Liver (tissue), 9 donors: ENCODE measurements around the gene MAN2A1. TPM values are rescaled to one million over a fixed set of nuclear protein-coding genes. Genes with fewer than 3 reads are reported as not detected.

Experiments used
- DNase-seq: peaks from one replicate; pipeline ENCODE4 v3.0.0-alpha.2; 2017; ENCODE audit warnings: low spot score
- H3K27ac ChIP-seq, 2 donors: one replicate each; pipeline ENCODE4 v1.7.0; 2013; ENCODE audit warnings: inconsistent platforms in 2 of 2, low read length in 2 of 2, control low read depth in 1 of 2, low read depth in 1 of 2, mild to moderate bottlenecking in 1 of 2
- H3K27me3 ChIP-seq, 4 donors: one replicate each; pipeline versions ENCODE4 v1.6.1 to v1.7.0; 2013; ENCODE audit warnings: low read length in 3 of 4, inconsistent platforms in 1 of 4, mild to moderate bottlenecking in 1 of 4, moderate library complexity in 1 of 4; ENCODE audit not compliant: control insufficient read depth in 4 of 4, insufficient read depth in 4 of 4
- H3K36me3 ChIP-seq, 4 donors: one replicate each; pipeline versions ENCODE4 v1.6.1 to v1.7.0; 2013; ENCODE audit warnings: low read length in 3 of 4, mild to moderate bottlenecking in 3 of 4, low read depth in 1 of 4, moderate library complexity in 1 of 4; ENCODE audit not compliant: control insufficient read depth in 4 of 4, insufficient read depth in 3 of 4
- H3K4me1 ChIP-seq, 4 donors: one replicate each; pipeline versions ENCODE4 v1.6.1 to v1.7.0; 2013; ENCODE audit warnings: low read length in 3 of 4, mild to moderate bottlenecking in 3 of 4, moderate library complexity in 1 of 4; ENCODE audit not compliant: control insufficient read depth in 4 of 4, insufficient read depth in 4 of 4
- H3K4me3 ChIP-seq, 3 donors: one replicate each; pipeline versions ENCODE4 v1.6.1 to v1.7.0; 2013; ENCODE audit warnings: low read length in 3 of 3, control low read depth in 1 of 3, low read depth in 1 of 3, mild to moderate bottlenecking in 1 of 3
- H3K9ac ChIP-seq, 2 donors: one replicate each; pipeline ENCODE4 v1.7.0; 2013; ENCODE audit warnings: low read length in 2 of 2, mild to moderate bottlenecking in 2 of 2, moderate library complexity in 2 of 2, control low read depth in 1 of 2, low read depth in 1 of 2
- H3K9me3 ChIP-seq, 4 donors: one replicate each; pipeline versions ENCODE4 v1.6.1 to v1.7.0; 2013; ENCODE audit warnings: low read length in 3 of 4; ENCODE audit not compliant: control insufficient read depth in 4 of 4
- EGR1 ChIP-seq, 2 donors: IDR thresholded peaks; 2 replicates each; pipeline ENCODE4 v1.6.1; 2016 to 2018; ENCODE audit warnings: antibody characterized with exemption in 2 of 2, low read depth in 2 of 2
- FOXA1 ChIP-seq: IDR thresholded peaks from 2 replicates; pipeline ENCODE4 v1.6.1; 2016; ENCODE audit warnings: antibody characterized with exemption
- GABPA ChIP-seq, 2 donors: IDR thresholded peaks in 1 of 2; conservative IDR thresholded peaks in 1 of 2; 2 replicates each; pipeline ENCODE4 v1.6.1; 2016; ENCODE audit warnings: antibody characterized with exemption in 2 of 2, mild to moderate bottlenecking in 1 of 2, moderate library complexity in 1 of 2
- HNF4A ChIP-seq, 2 donors: conservative IDR thresholded peaks; 2 replicates each; pipeline ENCODE4 v1.6.1; 2016; ENCODE audit warnings: antibody characterized with exemption in 2 of 2, mild to moderate bottlenecking in 2 of 2
- HNF4G ChIP-seq: IDR thresholded peaks from 2 replicates; pipeline ENCODE4 v1.6.1; 2016; ENCODE audit warnings: antibody characterized with exemption
- NR2F2 ChIP-seq: IDR thresholded peaks from 2 replicates; pipeline ENCODE4 v1.6.1; 2016; ENCODE audit warnings: antibody characterized with exemption
- RAD21 ChIP-seq, 2 donors: IDR thresholded peaks; 2 replicates each; pipeline ENCODE4 v1.6.1; 2016; ENCODE audit warnings: antibody characterized with exemption in 2 of 2, mild to moderate bottlenecking in 2 of 2
- SP1 ChIP-seq: IDR thresholded peaks from 2 replicates; pipeline ENCODE4 v1.6.1; 2018; ENCODE audit warnings: antibody characterized with exemption, mild to moderate bottlenecking
- TAF1 ChIP-seq: conservative IDR thresholded peaks from 2 replicates; pipeline ENCODE4 v1.6.1; 2016; ENCODE audit warnings: antibody characterized with exemption, mild to moderate bottlenecking
- YY1 ChIP-seq: IDR thresholded peaks from 2 replicates; pipeline ENCODE4 v1.6.1; 2016; ENCODE audit warnings: antibody characterized with exemption, mild to moderate bottlenecking
- WGBS: extraction: QIAGEN DNeasy Blood & Tissue Kit; methylation state at CpG from one replicate; pipeline ENCODE4 v1.1.7; 2013; 5-methylcytosine and 5-hydroxymethylcytosine counted together
- polyA plus RNA-seq, 2 donors: library from polyadenylated mRNA; stranded (reverse) in 1 of 2; unstranded in 1 of 2; fragments of 200-250 nt in 1 of 2; fragments of >200 nt in 1 of 2; fragmentation: Nextera tagmentation in 1 of 2; extraction: Ambion mirVana in 1 of 2; gene quantifications; one replicate each; pipeline versions ENCODE4 v1.2.1 to v1.2.3, GENCODE V29; 2013 to 2015
- total RNA-seq, 2 donors: library from RNA; depleted of rRNA; stranded (reverse); fragments of >200 nt; gene quantifications; one replicate each; pipeline ENCODE4 v1.2.3, GENCODE V29; 2014
- TF ChIP-seq, protein P1 (sequence below): IDR thresholded peaks from 2 replicates; pipeline ENCODE4 v1.6.1; 2016; ENCODE audit warnings: antibody characterized with exemption
- TF ChIP-seq, protein P2 (sequence below): IDR thresholded peaks from 2 replicates; pipeline ENCODE4 v1.6.1; 2016; ENCODE audit warnings: antibody characterized with exemption
- TF ChIP-seq, protein P3 (sequence below): IDR thresholded peaks from 2 replicates; pipeline ENCODE4 v1.6.1; 2016; ENCODE audit warnings: antibody characterized with exemption
- donor health status: healthy.
- donor health status: healthy.
- donor health status: healthy.
- donor health status: healthy.
- donor health status: healthy.

MAN2A1 gene
- total and polyA plus RNA-seq, 4 donors: 21.4 to 82.8 (median 47.3) TPM

DNA sequence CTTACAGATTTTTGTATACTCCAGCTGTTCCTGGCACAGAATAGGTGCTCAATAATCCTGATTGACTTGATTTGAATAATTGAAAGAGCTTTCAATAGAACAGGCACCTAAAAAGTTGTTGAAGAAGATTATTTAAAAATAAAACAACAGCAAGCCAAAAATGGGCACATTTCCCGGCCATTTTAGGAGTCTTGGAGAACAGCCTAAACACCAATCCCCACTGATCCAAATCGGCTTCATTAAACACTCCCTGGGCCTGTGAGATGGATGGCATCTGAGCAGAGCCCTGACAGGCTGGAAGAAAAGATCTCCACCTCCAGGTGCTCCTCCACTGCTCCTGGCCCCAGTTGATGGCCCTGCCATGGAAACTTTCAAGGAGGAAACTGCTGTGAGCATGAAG is 213.3 kb downstream of the MAN2A1 start (continued):
- TF ChIP-seq FOXA1 (no peak), HNF4A (conservative IDR thresholded peaks at IDR 0.05) (no peak), SP1 (no peak), YY1 (no peak), RAD21 (IDR thresholded peaks at IDR 0.05) (no peak), EGR1 (IDR thresholded peaks at IDR 0.05; ENCODE audit: low read depth in 2 of 2) (no peak)
- TF ChIP-seq, protein P1, sequence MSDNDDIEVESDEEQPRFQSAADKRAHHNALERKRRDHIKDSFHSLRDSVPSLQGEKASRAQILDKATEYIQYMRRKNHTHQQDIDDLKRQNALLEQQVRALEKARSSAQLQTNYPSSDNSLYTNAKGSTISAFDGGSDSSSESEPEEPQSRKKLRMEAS: no peak
- TF ChIP-seq, protein P2, sequence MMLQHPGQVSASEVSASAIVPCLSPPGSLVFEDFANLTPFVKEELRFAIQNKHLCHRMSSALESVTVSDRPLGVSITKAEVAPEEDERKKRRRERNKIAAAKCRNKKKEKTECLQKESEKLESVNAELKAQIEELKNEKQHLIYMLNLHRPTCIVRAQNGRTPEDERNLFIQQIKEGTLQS: no peak

DNA sequence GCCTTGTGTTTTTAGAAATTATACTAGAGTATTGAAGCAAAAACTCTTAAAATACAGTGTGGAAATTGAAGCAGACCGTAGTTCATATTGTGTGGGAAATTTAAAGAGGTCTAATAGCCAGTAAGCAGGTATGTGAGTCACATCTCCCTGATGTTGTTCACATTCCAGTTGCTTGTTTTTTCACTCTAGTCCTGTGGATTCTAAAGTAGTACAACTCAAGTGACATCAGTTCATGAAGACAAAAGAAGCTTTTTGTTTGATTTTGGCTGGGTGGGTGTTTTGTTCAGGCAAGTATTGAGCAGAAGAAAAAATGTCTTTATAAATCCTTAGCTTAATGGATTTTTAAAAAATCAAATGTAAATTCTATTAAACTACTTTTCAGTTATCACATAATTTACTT is 216.2 kb downstream of the MAN2A1 start:
- no peaks in the 10 kb centered on the region for H3K27me3 ChIP-seq
- no peak overlapping the region for H3K9ac ChIP-seq
- H3K4me3 ChIP-seq: no peak overlapping the region
- no peaks in the 10 kb centered on the region for H3K9me3 ChIP-seq
- TF ChIP-seq HNF4G: no peak
- TF ChIP-seq NR2F2: no peak
- no peak for TF ChIP-seq FOXA1
- no peak for TF ChIP-seq SP1
- no peak for TF ChIP-seq HNF4A (conservative IDR thresholded peaks at IDR 0.05)
- TF ChIP-seq YY1: no peak
- TF ChIP-seq TAF1: no peak
- peaks cover 9 to 21% (median 13%) of the 10 kb centered on the region in 4 donors for H3K4me1 ChIP-seq
- DNase-seq: no peak
- no peaks in the 10 kb centered on the region for H3K36me3 ChIP-seq
- WGBS: 96% methylated on average over 1 of the region's 1 CpG
- no peak overlapping the region for H3K27ac ChIP-seq

DNA sequence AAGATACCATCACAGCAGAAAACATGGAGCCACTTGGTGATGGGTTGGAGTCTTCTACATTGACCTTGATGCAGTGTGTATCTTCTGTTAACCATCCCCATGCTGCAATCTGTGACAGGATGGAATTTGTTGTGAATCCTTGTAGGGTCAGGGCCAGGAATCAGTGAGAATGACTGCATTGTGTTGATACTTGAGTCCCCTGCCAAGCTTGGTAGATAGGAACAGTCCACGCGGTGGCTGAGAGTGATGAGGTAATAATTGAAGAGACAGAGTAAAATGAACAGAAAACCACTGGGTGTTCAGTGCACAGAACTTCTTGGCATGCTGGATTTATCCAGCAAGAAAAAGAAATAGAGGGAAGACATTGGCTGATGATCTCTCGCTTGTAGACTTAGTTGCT is 217.5 kb downstream of the MAN2A1 start:
- Histone ChIP-seq H3K27me3 (no peaks in the 10 kb centered on the region), H3K36me3 (no peaks in the 10 kb centered on the region), H3K4me3 (no peak overlapping the region), H3K27ac (no peak overlapping the region), H3K9ac (no peak overlapping the region), H3K9me3 (no peaks in the 10 kb centered on the region), H3K4me1 (peaks cover 1 to 10% (median 6%) of the 10 kb centered on the region in 4 donors)
- WGBS: 91% methylated on average over 3 of the region's 3 CpGs
- no peak for DNase-seq
- TF ChIP-seq GABPA (IDR thresholded peaks at IDR 0.05 in 1 of 2, conservative IDR thresholded peaks at IDR 0.05 in 1 of 2) (no peak), TAF1 (no peak)
- TF ChIP-seq, protein P3, sequence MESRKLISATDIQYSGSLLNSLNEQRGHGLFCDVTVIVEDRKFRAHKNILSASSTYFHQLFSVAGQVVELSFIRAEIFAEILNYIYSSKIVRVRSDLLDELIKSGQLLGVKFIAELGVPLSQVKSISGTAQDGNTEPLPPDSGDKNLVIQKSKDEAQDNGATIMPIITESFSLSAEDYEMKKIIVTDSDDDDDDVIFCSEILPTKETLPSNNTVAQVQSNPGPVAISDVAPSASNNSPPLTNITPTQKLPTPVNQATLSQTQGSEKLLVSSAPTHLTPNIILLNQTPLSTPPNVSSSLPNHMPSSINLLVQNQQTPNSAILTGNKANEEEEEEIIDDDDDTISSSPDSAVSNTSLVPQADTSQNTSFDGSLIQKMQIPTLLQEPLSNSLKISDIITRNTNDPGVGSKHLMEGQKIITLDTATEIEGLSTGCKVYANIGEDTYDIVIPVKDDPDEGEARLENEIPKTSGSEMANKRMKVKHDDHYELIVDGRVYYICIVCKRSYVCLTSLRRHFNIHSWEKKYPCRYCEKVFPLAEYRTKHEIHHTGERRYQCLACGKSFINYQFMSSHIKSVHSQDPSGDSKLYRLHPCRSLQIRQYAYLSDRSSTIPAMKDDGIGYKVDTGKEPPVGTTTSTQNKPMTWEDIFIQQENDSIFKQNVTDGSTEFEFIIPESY: no peak

DNA sequence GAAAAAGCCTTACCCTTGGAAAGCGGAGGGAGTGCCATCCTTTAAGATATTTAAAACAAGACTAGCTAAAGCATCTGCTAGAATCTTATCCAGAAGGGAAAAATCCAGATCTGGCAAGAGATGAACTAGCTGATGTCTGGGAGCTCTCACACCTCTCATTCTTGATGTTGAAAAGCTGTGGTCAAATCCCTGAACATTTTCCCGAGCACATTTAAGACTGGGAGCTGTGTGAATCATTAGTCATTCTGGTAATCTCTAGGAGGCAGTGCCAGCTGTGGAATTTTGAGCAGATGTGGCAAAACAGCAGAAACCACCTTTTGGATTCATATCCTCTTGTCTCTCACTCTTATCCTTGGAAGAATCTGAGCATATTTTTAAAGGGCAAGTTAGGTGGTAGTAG is 218.0 kb downstream of the MAN2A1 start:
- Histone ChIP-seq H3K36me3 (no peaks in the 10 kb centered on the region), H3K4me1 (peaks cover 0 to 5% (median 1%) of the 10 kb centered on the region in 4 donors), H3K9ac (no peak overlapping the region), H3K9me3 (no peaks in the 10 kb centered on the region), H3K27ac (no peak overlapping the region), H3K27me3 (no peaks in the 10 kb centered on the region), H3K4me3 (no peak overlapping the region)
- no peak for DNase-seq
- no peak for TF ChIP-seq SP1
- WGBS: 87% methylated on average over 2 of the region's 2 CpGs
